ENCODE results near the gene PLVAP.

PLVAP gene

DNA sequence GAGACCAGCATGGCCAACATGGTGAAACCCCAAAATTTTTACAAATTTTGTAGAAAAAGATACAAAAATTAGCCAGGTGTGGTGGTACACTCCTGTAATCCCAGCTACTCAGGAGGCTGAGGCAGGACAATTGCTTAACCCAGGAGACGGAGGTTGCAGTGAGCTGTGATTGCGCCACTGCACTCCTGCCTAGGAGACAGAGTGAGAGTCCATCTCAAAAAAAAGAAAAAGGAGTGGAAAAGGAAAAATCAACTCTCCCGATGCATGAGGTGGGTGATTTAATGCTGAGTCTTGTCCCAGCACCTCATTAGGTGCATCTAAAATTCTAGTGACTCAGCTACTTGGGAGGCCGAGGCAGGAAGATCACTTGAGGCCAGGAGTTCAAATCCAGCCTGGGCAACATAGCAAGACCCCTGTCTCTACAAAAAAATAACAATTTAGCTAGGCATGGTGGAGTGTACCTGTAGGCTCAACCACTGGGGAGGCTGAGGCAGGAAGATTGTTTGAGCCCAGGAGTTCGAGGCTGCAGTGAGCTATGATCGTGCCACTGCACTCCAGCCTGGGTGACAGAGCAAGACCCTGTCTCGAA lies 20.0 kb downstream of the PLVAP start:
- DNase-seq = no peak

DNA sequence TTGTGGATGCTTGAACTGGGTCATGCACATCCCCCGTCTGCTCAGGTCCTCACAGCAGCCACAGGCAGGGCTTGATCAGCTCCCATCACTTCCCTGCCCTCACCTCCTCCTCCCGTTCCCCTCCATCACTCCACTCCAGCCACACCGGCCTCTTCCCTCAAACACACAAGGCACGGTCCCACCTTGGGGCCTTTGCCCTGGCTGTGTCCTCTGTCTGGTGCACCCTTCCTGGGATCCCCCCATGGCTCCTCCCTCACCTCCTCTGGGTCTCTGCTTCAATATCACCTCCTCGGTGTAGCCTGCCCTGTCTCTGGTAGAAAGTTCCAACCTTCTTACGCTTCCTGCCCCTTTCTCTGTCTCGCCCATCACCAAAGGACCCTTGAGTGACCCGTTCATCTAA lies 23.8 kb downstream of the PLVAP start:
- no peak for DNase-seq

DNA sequence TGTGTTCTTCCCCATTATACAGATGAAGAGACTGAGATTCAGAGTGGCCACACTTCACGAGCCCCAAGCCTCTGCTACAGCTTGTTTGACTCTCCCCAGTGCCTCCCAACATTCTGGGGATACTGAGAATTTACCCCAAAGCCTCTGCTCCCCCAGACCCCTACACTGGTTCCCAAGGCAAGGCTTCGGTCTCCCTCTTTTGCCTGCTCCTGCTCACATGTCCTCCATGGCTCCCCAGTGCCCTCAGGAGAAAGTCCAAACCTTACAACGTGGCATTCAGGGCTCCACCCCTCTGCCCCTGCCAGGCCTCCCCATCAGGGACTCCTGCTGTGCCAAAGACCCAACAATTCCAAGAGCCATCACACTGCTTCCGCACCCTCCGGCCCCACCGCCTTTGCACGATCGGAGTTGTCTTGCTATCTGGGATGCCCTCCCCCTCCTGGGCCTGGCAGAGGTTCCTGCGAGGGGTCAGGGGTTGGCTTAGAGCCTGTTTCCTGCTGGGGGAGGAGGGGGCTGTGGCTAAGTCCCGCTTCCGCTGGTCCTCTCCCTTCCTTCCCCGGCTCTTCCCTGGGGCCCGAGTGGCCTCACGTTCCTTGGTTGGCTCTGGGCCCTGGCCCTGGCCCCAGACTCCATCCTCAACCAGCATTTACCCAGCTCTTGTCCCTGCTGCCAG lies 24.4 kb downstream of the PLVAP start:
- no peak for DNase-seq

DNA sequence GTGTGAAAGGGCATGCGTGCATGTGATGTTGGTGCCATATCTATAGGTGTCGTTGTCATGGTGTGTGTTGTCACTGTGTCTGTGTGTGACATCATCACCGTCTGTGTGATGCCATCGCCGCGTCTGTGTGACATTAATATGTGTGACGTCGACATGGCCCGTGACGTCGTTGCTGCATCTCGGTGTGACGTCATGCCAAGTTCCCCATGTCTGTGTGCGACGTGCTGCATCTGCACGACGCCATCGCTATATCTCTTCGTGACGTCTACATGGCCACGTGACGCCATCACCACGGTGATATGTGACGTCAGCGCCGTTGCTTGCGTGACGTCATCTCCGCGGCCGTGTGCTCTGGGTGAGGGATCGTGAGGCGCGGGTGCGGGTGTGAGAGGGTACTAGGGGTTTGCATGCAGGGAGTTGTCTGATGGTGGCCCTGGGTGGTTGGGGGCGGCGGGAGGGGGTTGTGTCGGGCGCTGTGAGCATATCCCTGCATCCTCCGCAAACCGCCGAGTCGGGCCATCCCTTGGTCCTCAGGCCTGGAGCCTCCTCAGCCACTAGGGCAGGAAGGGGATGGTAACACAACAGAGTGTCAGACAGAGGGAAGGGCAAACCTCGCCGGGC lies 25.2 kb downstream of the PLVAP start:
- no peak for DNase-seq

DNA sequence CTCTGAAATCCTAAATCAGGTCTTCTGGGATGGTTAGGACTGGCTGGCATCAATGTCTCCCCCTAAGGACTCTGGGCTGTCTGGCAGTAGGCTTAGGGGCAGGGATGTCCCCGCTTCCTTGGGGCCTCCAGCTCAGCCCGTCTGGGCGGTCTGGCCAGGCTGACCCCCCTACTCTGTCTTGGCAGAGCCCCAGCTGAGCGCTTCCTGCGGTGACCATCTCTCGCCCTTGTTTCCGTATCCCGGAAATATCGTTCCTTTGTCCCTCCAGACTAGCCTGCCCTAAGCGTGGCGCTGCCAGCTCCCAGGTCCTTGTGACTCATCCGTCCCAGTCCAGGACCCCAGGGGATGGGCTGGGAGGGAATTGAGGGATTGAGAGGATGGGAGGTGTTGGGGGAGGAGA lies 28.4 kb downstream of the PLVAP start:
- peak in 2 of 3 experiments; percentile 25 to 63 for DNase-seq

DNA sequence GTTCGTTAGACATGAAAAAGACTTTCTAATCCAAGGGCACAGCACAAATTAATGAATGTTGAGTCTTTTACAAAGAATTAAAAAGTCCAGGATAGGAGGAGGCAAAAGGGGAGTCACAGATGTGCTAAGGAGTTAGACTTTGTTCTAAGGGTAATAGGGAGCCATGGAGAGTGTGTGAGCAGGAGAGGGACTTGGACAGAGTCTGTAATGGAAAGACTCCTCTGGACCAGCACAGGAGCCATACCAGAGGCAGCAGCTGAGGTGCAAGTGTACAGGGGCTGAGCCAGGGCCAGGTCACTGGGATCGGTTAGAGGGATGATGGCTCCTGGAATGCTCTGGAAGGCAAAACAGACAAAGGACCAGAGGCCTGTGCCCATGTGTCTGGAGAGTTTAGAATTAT lies 29.3 kb downstream of the PLVAP start:
- DNase-seq = no peak

DNA sequence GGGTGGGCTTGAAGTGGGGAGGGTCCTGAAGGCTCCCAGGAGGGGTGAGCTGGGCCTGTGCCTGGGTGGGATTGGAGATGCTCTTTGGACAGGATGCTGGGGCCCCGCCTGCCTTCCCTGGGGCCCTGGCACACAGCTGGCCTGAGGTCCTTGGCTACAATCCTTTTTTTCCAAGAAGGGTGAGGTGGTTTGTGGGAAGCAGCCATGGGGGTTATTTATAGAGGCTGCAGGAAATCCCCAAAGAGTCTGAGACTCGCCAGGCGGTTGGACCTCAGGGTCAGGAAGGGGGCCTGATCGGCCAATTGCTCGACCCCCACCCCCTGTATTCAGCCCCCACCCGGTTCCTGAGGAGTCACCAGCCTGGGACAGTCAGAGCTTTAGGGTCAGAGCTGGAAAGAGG lies 29.8 kb downstream of the PLVAP start:
- no peak for DNase-seq

DNA sequence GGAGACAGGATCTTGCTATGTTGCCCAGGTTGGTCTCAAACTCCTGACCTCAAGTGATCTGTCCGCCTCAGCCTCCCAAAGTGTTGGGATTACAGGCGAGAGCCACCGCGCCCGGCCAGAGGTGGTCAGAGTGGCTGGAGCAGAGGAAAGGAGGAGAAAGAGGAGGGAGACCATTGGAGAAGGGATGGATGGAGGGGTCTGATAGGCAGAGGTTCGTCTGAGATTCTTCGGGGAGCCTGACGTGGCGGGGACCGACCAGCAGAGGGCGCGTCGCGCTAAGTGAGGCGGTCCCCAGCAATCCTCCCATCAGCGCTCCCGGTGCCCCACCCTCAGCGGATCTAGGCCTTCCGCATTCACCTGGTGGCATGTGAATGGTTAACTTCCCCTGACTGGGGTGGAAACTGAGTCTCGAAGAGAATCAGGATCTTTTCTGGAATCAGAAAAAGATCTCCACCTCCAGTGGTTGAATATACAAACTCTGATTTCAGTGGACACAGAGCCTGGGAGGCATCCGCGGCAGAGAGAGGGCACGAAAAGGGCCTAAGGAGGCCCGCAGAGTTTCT lies 31.0 kb downstream of the PLVAP start:
- DNase-seq = peak; percentile 41 to 77 (median 61)

DNA sequence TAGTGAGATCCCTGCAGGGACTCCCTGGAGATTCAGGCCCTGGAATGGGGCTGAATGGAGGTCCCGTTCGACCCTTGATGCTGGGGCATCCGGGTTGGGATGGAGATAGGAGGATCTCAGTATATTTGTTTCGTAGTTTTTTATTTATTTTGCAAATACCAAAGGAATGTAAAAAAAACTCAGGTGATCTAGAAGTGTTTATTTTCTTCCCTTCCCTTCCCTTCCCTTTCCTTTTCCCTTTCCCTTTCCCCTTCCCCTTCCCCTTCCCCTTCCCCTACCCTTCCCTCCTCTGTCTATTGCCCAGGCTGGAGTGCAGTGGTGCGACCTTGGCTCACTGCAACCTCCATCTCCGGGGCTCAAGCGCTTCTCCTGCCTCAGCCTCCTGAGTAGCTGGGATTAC lies 35.3 kb downstream of the PLVAP start:
- no peak for DNase-seq

DNA sequence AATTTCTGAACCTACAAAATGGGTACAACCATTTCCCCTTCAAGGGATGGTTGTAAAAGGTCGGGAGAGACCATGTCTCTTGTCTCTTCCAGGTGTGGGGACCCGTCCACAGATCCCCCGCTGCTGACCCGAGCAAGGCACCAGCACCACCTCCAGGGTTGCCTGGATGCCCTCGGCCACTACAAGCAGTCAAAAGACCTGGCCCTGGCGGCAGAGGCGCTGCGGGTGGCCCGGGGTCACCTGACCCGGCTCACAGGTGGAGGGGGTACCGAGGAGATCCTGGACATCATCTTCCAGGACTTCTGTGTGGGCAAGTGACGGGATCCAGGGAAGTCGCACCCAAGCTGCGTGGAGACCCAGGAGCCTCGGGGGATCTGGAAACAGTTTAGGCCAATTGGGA lies 35.8 kb downstream of the PLVAP start:
- DNase-seq = no peak

DNA sequence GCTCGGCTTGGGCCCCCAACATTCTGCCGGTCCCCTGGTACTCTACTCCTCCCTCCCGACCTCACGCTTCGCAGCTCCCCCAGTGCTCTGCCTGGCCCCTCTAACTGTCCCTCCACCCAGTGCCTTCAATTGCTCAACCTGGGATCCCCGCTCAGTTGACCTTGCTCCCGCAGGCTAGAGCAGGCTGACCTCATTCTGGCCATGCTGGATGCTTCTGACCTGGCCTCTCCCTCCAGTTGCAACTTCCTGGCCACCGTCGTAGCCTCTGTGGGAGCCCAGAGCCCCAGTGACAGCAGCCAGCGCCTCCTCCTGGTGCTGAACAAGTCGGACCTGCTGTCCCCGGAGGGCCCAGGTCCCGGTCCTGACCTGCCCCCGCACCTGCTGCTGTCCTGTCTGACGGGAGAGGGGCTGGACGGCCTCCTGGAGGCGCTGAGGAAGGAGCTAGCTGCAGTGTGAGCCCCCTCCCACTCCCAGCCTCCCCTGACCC lies 36.2 kb downstream of the PLVAP start:
- no peak for DNase-seq

DNA sequence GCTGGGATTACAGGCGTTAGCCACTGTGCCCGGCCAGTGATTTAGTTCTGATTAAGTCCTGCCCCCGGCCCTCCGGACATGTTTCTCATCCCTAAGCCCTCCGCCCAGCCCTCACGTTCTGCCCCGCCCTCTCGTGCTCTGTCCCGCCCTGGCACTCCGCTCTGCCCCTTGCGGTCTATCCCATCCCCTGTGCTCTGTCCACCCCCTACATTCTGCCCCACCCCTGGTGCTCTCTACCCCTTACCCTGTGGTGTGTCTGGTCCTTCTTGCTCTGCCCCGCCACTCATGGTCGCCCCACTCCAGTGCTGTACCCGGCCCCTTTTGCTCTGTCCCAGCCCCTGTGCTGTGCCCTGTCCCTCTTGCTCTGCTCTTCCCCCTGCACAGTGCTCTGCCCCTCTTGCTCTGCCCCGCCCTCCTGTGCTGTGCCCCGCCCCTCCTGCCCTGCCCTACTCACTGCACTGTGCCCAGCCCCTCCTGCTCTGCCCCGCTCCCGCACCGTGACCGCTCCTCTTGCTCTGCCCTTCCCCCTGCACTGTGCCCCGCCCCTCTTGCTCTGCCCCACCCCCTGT lies 36.8 kb downstream of the PLVAP start:
- no peak for DNase-seq

DNA sequence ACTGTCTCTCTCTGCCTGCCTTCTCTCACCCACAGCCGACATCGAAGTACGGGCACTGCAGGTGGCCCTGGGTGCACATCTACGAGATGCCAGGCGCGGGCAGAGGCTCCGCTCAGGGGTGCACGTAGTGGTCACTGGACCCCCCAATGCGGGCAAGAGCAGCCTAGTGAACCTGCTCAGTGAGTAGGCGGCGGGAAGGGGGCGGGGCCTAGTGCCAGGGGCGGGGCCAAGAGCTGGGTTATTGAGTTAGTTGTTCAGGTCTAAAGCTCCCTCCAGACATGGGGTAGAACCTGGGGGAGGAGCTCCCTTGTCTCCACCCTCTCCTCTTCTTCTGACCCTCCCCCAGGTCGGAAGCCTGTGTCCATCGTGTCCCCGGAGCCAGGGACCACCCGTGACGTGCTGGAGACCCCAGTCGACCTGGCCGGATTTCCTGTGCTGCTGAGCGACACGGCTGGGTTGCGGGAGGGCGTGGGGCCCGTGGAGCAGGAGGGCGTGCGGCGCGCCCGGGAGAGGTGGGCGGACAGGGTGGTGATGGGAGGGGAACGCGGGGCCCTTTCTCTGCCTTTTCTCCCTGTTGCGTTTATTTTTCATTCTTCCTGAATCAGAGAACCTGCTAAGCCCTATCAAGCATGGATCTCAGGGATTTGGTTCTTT lies 37.9 kb downstream of the PLVAP start:
- no peak for DNase-seq

DNA sequence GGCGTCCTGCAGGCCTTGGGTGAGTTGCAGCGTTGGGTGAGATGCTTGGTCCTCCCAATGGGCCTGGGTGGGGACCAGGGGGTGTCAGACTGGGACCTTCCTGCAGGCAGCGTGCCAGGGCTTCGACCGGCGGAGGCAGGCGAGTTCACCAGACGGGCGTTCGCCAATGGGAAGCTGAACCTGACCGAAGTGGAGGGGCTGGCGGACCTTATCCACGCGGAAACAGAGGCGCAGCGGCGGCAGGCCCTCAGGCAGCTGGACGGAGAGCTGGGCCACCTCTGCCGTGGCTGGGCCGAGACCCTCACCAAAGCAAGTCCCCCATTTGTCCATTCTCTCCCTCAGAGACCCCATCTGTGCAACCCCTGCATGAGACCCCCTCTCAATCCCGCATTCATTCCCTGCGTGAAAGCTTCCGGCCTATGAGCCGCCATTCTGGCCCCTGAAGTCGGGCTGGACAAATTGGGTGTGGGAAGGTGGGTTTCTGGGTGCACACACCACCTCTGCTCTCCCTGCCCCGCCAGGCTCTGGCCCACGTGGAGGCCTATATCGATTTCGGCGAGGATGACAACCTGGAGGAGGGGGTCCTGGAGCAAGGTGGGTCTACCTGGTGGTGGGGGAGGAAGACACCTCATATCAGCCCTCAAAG lies 38.6 kb downstream of the PLVAP start:
- DNase-seq = no peak

DNA sequence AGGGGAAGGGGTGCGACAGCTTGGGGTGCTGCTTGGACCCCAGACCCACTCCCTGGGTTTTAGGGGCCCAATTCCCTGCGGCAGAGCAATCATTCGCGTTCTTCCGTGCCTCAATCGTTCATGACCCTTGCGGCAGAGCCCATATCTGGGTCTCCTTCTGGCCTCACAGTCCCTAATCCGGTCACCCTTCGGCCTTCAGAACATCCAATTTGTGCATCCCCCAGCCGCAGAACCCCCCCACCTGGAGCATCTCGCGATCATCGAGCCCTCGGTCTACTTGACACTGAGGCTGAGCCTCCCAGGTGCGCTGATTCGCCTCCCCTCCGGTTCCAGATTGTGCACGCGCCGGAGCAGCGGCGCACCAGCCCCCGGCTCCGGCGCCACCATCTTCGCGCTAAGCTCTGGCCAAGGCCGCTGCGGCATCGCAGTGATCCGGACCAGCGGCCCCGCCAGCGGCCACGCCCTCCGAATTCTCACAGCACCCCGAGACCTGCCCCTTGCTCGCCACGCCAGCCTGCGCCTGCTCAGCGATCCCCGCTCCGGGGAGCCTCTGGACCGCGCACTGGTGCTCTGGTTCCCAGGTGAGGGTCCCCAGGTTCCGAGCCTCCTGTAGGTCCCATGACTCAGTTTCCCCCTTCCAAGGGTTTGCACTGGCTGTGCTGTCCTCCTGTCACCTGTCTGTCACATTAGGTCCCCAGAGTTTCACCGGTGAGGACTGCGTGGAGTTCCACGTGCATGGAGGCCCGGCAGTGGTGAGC lies 39.3 kb downstream of the PLVAP start:
- DNase-seq = peak in 2 of 3 experiments; percentile 79 to 82

DNA sequence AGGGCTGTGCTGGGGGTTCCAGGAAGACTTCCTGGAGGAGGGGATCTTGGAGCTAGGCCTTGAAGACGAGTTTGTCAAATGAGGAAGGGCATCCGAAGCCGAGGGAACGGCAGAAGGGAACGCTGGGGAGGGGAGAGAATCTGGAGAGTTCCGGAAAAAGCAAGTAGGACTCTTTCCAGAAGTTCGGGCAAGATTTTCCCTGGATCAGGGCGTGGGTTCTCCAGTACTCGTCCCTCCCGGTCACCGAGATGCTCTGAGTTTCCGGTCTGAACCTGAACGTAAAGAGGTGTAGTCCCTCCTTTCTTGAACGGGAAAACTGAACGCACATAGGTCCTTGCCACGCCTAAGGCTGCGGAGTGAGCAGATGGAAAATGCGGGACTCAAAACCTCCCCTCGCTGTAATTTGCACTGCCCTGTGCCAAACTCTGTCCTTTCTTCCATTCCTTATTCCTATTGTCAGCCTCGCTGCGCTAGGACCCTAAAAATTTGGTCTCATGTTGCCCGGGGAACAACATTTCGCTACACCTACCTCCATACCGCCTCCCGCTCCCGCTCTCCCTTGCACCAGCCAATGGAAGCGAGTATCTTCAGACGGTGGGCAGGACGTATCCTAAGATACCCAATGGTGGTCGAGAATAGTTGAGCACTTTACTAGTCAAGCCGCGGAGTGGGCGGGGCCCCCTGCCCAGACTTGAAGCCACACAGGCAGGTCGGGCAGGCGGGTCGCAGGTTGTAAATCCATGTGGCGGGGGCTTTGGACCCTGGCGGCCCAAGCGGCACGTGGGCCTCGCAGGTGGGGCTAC lies 40.1 kb downstream of the PLVAP start, which contains the start of gene GTPBP3:
TSS of gene GTPBP3 (plus strand) at position 682 of the 803 bp plus-strand sequence. CDS start at position 741, 59 bp downstream.
- peak; percentile 94 to 99 (median 98) for DNase-seq

DNA sequence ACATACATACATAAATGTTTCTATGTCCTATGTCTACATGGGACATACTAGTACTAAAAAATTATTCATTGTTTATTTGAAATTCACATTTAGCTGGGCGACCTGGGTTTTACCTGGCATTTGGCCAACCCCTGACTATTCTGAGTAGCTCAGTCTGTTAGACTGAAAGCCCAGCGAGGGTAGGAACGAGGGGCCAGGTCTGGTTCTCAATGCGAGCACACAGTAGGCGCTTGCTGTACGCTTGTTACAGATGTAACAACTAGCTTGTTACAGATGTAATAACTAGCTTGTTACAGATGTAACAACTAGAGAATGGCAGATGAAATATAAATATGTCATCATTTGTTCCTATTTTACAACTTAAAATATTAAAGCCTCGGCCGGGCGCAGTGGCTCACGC lies 41.6 kb downstream of the PLVAP start:
- DNase-seq = no peak

DNA sequence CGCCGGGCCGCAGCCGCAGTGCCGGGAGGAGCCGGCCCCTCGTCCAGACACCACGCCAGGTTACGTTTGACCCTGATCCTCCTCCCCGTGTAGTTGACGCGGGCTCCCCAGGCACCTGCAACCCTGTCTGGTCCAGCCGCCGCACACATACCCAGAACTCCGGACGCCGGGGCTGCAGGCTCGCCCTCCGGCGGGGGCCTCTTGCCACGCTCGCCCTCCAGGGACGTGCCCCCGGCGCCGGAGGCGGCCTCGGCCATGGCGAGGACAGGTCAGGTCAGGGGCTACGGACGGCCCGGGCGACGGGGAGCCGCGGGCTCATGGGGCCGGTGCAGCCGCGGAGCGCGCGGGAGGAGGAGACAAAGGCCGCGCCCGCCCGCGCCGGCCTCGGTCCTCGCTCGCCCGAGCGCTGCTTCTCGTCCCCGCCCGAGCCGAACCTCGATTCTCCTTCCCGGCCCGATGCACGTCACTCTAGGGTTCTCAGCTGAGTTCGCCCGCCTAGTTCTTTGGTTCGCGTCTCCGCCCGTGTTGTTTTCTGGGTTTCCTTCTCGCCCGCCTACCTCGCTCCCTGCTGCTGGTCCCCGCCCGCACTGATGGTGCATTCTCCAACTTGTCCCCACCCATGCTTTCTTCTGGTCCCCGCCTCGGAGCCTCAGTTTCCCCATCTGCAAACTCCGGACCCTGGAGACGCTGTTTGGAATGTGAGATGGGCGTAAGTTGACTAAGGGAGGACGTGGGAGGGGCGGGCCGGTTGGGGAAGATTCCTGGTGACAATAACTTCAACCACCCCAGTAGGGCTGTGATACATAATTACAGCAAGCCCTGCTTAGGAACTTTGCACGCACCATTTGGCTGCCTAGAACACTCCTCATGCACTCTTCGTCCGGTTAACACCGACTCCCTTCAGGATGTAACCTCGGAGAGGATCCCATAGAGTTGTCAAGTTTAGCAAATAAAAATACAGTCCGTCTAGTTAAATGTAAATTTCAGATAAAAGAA lies 42.4 kb downstream of the PLVAP start, which contains the start of gene ANO8:
TSS of gene ANO8 (minus strand) at position 442 of the 996 bp plus-strand sequence. CDS start at position 257, 185 bp downstream.
- DNase-seq = peak; percentile 94 to 97 (median 97)
